Measurements from ENCODE around the gene MAD1L1.
A peak's percentile ranks its signal among the peaks of the same experiment; 100 is the strongest.

Gene MAD1L1

DNA sequence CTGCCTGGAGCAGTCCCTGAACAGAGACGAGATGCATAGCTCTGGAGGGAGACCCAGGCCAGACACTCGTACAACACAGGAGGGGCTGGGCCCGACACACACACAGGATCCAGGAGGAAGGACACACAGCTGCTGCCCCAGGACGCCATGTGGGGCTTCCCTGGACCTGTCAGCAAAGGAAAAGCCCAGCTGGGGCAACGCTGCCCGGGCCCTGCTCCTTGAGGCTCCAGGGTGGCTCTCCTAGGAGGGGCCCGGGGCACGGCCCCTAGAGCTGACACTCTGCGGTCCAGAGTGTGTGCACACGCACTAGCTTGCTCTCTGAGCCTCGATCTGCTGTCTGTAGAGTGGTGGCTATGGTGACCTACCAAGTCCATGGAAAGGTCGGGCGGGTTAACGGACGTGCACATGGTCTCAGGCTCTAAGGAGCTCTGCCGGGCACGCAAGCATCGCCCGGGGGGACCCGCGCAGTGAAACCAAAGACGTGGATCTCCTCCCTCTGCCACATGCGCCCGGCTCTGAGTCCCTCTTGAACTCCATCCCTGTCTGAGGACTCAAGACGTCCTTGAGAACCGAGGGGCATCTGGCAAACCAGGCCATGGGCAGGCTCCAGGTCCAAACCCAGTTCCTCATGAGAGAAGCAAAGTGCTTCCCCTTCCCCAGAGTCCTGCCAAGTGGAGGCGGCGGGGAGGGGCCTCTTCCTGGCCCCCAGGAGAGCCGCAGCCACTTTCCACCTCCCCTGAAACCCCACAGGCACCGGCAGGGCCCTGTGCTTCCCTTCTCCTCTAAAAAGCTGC is 283.7 kb downstream of the MAD1L1 start:
- H3K9me3 ChIP-seq (ENCODE audit: insufficient read depth, low read length, severe bottlenecking): no peaks in the 10 kb centered on the region
- peaks cover 21% of the 10 kb centered on the region for H3K36me3 ChIP-seq (ENCODE audit: insufficient read depth, low read length)
- peaks cover 49% of the 10 kb centered on the region for H4K20me1 ChIP-seq (ENCODE audit: insufficient read depth, low read length)
- H2AFZ ChIP-seq (ENCODE audit: low read depth, low read length): no peak overlapping the region
- H3K9ac ChIP-seq (ENCODE audit: low read depth, low read length): no peak overlapping the region
- H3K27ac ChIP-seq (ENCODE audit: low read length): 0 out of 2 replicates have a peak overlapping the region, but pooled peaks have one; percentile 3
- no peak overlapping the region for H3K4me2 ChIP-seq (ENCODE audit: insufficient read depth, low read length)
- no peak overlapping the region for H3K4me3 ChIP-seq (ENCODE audit: low read depth in 1 of 2, low read length in 2 of 2)
- H3K27me3 ChIP-seq (ENCODE audit: insufficient read depth, low read length, poor library complexity): no peaks in the 10 kb centered on the region
- TF ChIP-seq EZH2 (IDR thresholded peaks at IDR 0.05; ENCODE audit: borderline replicate concordance, low read depth, low read length, severe bottlenecking): no peak
- TF ChIP-seq, protein P1, sequence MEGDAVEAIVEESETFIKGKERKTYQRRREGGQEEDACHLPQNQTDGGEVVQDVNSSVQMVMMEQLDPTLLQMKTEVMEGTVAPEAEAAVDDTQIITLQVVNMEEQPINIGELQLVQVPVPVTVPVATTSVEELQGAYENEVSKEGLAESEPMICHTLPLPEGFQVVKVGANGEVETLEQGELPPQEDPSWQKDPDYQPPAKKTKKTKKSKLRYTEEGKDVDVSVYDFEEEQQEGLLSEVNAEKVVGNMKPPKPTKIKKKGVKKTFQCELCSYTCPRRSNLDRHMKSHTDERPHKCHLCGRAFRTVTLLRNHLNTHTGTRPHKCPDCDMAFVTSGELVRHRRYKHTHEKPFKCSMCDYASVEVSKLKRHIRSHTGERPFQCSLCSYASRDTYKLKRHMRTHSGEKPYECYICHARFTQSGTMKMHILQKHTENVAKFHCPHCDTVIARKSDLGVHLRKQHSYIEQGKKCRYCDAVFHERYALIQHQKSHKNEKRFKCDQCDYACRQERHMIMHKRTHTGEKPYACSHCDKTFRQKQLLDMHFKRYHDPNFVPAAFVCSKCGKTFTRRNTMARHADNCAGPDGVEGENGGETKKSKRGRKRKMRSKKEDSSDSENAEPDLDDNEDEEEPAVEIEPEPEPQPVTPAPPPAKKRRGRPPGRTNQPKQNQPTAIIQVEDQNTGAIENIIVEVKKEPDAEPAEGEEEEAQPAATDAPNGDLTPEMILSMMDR (IDR thresholded peaks at IDR 0.05; ENCODE audit: borderline replicate concordance, extremely low read depth, low read length, poor library complexity, severe bottlenecking): no peak
- H3K4me1 ChIP-seq (ENCODE audit: insufficient read depth, low read length): peaks cover 14% of the 10 kb centered on the region
- ATAC-seq (ENCODE audit: insufficient read depth, low read depth) (no peak), DNase-seq (no peak)
- no peaks in the 10 kb centered on the region for H3K79me2 ChIP-seq (ENCODE audit: insufficient read depth, low read length)

DNA sequence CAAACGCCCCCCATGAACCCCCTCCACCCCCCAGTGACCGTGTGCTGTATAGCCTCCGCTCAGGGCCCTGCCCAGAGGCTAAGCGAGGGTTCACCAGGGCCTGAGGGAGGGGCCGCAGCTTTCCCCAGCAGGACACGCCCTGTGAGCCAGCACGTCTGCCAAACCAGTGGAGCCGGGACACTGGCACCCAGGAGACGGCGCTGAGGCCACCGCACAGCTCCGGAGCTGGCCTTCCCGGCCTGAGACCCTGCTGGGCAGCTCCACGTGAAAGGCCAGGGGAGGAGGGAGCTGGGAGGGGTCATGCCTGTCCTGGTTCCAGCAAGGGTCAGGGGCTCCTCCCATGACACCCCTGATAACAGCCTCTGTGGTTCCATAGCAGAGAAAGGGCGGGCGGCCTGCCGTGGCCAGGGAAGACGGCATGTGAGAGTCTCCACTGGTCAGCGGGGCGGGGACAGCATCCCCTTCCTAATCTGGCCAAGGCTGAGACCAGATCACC is 284.4 kb downstream of the MAD1L1 start:
- no peak overlapping the region for H3K4me3 ChIP-seq (ENCODE audit: low read depth in 1 of 2, low read length in 2 of 2)
- TF ChIP-seq, protein P1 (IDR thresholded peaks at IDR 0.05; ENCODE audit: borderline replicate concordance, extremely low read depth, low read length, poor library complexity, severe bottlenecking): no peak
- TF ChIP-seq EZH2 (IDR thresholded peaks at IDR 0.05; ENCODE audit: borderline replicate concordance, low read depth, low read length, severe bottlenecking): no peak
- DNase-seq (no peak), ATAC-seq (ENCODE audit: insufficient read depth, low read depth) (no peak)
- peaks cover 43% of the 10 kb centered on the region for H4K20me1 ChIP-seq (ENCODE audit: insufficient read depth, low read length)
- H3K27ac ChIP-seq (ENCODE audit: low read length): no peak overlapping the region
- H3K4me2 ChIP-seq (ENCODE audit: insufficient read depth, low read length): no peak overlapping the region
- peaks cover 18% of the 10 kb centered on the region for H3K4me1 ChIP-seq (ENCODE audit: insufficient read depth, low read length)
- H3K79me2 ChIP-seq (ENCODE audit: insufficient read depth, low read length): no peaks in the 10 kb centered on the region
- no peaks in the 10 kb centered on the region for H3K27me3 ChIP-seq (ENCODE audit: insufficient read depth, low read length, poor library complexity)
- peaks cover 17% of the 10 kb centered on the region for H3K36me3 ChIP-seq (ENCODE audit: insufficient read depth, low read length)
- no peak overlapping the region for H2AFZ ChIP-seq (ENCODE audit: low read depth, low read length)
- H3K9me3 ChIP-seq (ENCODE audit: insufficient read depth, low read length, severe bottlenecking): no peaks in the 10 kb centered on the region
- H3K9ac ChIP-seq (ENCODE audit: low read depth, low read length): no peak overlapping the region

DNA sequence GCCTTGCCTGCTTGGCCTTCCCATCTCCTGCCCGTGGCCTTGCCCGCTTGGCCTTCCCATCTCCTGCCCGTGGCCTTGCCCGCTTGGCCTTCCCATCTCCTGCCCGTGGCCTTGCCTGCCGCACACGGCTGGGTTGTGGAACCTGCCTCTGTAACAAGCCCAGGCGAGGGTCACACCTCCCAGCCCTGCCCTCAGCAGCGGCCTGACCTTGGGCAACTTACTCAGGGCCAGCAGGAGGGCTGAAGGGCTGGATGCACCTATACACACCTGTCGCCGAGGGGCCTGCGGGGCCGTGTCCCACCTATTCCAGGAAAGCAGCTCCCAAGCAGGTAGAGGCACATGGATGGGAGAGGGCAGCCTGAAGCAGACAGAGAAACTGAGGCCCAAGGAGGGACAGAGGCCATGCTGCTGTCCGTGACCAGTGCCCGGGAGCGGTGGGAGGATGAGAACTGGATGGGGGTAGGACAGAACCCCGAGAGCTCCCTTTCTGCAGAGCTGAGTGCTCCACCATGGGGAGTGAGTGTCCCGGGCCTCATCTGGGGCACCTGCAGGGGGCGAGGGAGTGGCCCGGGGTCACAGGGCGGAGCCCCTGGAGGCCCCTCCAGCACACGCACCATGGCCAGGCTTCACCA is 285.0 kb downstream of the MAD1L1 start:
- ATAC-seq (ENCODE audit: insufficient read depth, low read depth): no peak
- no peak overlapping the region for H3K4me3 ChIP-seq (ENCODE audit: low read depth in 1 of 2, low read length in 2 of 2)
- no peak overlapping the region for H3K9ac ChIP-seq (ENCODE audit: low read depth, low read length)

More for the DNA sequence above, 285.0 kb downstream of the MAD1L1 start:
- peaks cover 36% of the 10 kb centered on the region for H4K20me1 ChIP-seq (ENCODE audit: insufficient read depth, low read length)
- H3K27me3 ChIP-seq (ENCODE audit: insufficient read depth, low read length, poor library complexity): no peaks in the 10 kb centered on the region
- H3K4me1 ChIP-seq (ENCODE audit: insufficient read depth, low read length): peaks cover 21% of the 10 kb centered on the region
- H3K36me3 ChIP-seq (ENCODE audit: insufficient read depth, low read length): peaks cover 17% of the 10 kb centered on the region
- no peak for DNase-seq
- H3K4me2 ChIP-seq (ENCODE audit: insufficient read depth, low read length): no peak overlapping the region
- H3K9me3 ChIP-seq (ENCODE audit: insufficient read depth, low read length, severe bottlenecking): no peaks in the 10 kb centered on the region
- TF ChIP-seq EZH2 (IDR thresholded peaks at IDR 0.05; ENCODE audit: borderline replicate concordance, low read depth, low read length, severe bottlenecking): no peak
- TF ChIP-seq, protein P1 (IDR thresholded peaks at IDR 0.05; ENCODE audit: borderline replicate concordance, extremely low read depth, low read length, poor library complexity, severe bottlenecking): no peak
- no peaks in the 10 kb centered on the region for H3K79me2 ChIP-seq (ENCODE audit: insufficient read depth, low read length)
- H3K27ac ChIP-seq (ENCODE audit: low read length): no peak overlapping the region
- H2AFZ ChIP-seq (ENCODE audit: low read depth, low read length): no peak overlapping the region

All from DND-41 (cell line).